GM21360 (cell line): ENCODE data around the gene FRMD4A.

Experiments used
- ATAC-seq: cut with Tn5 transposase; IDR thresholded peaks from one replicate; pipeline ENCODE4 v1.9.1; 2021; ENCODE audit warnings: mild to moderate bottlenecking, moderate library complexity; ENCODE audit not compliant: unreplicated experiment

FRMD4A gene

GRCh38 chr10:14192746-14193145 lies 138.0 kb downstream of the FRMD4A start:
- ATAC-seq: no peak

GRCh38 chr10:14191871-14192270 lies 138.9 kb downstream of the FRMD4A start:
- no peak for ATAC-seq

GRCh38 chr10:14191407-14191806 lies 139.3 kb downstream of the FRMD4A start:
- ATAC-seq: no peak

GRCh38 chr10:14190702-14191101 lies 140.0 kb downstream of the FRMD4A start:
- no peak for ATAC-seq

GRCh38 chr10:14186245-14186644 lies 144.5 kb downstream of the FRMD4A start:
- ATAC-seq: no peak

GRCh38 chr10:14185316-14186045 lies 145.2 kb downstream of the FRMD4A start:
- ATAC-seq: peak; percentile 83

GRCh38 chr10:14184841-14185315 lies 145.8 kb downstream of the FRMD4A start:
- ATAC-seq: peak; percentile 53

- no peak for ATAC-seq
Measured at GRCh38 chr10:14182781-14183180, 147.9 kb downstream of the FRMD4A start.

- no peak for ATAC-seq
Measured at GRCh38 chr10:14181567-14181936, 149.2 kb downstream of the FRMD4A start.

GRCh38 chr10:14180911-14181566 lies 149.7 kb downstream of the FRMD4A start:
- ATAC-seq: no peak

GRCh38 chr10:14179251-14179650 lies 151.5 kb downstream of the FRMD4A start:
- ATAC-seq: no peak

GRCh38 chr10:14173706-14174594 lies 156.8 kb downstream of the FRMD4A start:
- no peak for ATAC-seq

GRCh38 chr10:14173391-14173705 lies 157.4 kb downstream of the FRMD4A start:
- ATAC-seq: no peak

GRCh38 chr10:14172336-14172950 lies 158.3 kb downstream of the FRMD4A start:
- no peak for ATAC-seq

- ATAC-seq: no peak
Measured at GRCh38 chr10:14171336-14171735, 159.4 kb downstream of the FRMD4A start.

- no peak for ATAC-seq
Measured at GRCh38 chr10:14163377-14164086, 167.2 kb downstream of the FRMD4A start.

- no peak for ATAC-seq
Measured at GRCh38 chr10:14162629-14163344, 167.9 kb downstream of the FRMD4A start.

- ATAC-seq: no peak
Measured at GRCh38 chr10:14162061-14162460, 168.7 kb downstream of the FRMD4A start.

- ATAC-seq: no peak
Measured at GRCh38 chr10:14160299-14160698, 170.4 kb downstream of the FRMD4A start.

- no peak for ATAC-seq
Measured at GRCh38 chr10:14158575-14158974, 172.1 kb downstream of the FRMD4A start.
